Omental fat pad (tissue), 4 donors: ENCODE measurements around the gene CENPT. TPM values are rescaled to one million over a fixed set of nuclear protein-coding genes. Genes with fewer than 3 reads are reported as not detected.

Experiments used
- ATAC-seq: fragments of 150-250 bp; one replicate; pipeline ENCODE4 v1.9.1; 2016; ENCODE audit warnings: mild to moderate bottlenecking, moderate library complexity; ENCODE audit not compliant: low FRiP score
- DNase-seq: peaks from one replicate; pipeline ENCODE4 v3.0.0-alpha.2; 2019; ENCODE audit warnings: low spot score
- CTCF ChIP-seq, 3 donors: fragments of 450-650 bp; IDR thresholded peaks; one replicate each; pipeline ENCODE4 v1.5.1; 2016 to 2017; ENCODE audit warnings: antibody characterized with exemption in 3 of 3, mild to moderate bottlenecking in 3 of 3, moderate library complexity in 2 of 3
- total RNA-seq, 4 donors: library from RNA; depleted of rRNA; stranded (reverse); fragments of >200 nt; gene quantifications; one replicate each; pipeline ENCODE4 v1.1.0, GENCODE V29; 2016

Gene CENPT
- total RNA-seq, 4 donors from 2014 or later, result 22.9 to 135 (median 37.8) TPM

- DNase-seq (peak; percentile 91), ATAC-seq (peak; percentile 91)
- TF ChIP-seq CTCF (IDR thresholded peaks at IDR 0.05), result no peak
Observed at GRCh38 chr16:67833415-67834241, 13.9 kb downstream of the CENPT start.

GRCh38 chr16:67833030-67833414, 14.5 kb downstream of the CENPT start:
- TF ChIP-seq CTCF (IDR thresholded peaks at IDR 0.05), result no peak
- DNase-seq (no peak), ATAC-seq (peak; percentile 49)

GRCh38 chr16:67828651-67829050, 18.8 kb downstream of the CENPT start:
- DNase-seq (no peak), ATAC-seq (no peak)
- TF ChIP-seq CTCF (IDR thresholded peaks at IDR 0.05), result no peak

- DNase-seq (no peak), ATAC-seq (no peak)
- TF ChIP-seq CTCF (IDR thresholded peaks at IDR 0.05), result no peak
Observed at GRCh38 chr16:67825906-67826305, 21.6 kb downstream of the CENPT start.

GRCh38 chr16:67825119-67825518, 22.4 kb downstream of the CENPT start:
- ATAC-seq (no peak), DNase-seq (no peak)
- no peak for TF ChIP-seq CTCF (IDR thresholded peaks at IDR 0.05)

GRCh38 chr16:67822511-67822910, 25.0 kb downstream of the CENPT start:
- TF ChIP-seq CTCF (IDR thresholded peaks at IDR 0.05), result no peak
- DNase-seq (no peak), ATAC-seq (no peak)

- DNase-seq (no peak), ATAC-seq (no peak)
- no peak for TF ChIP-seq CTCF (IDR thresholded peaks at IDR 0.05)
Observed at GRCh38 chr16:67820608-67821259, 26.8 kb downstream of the CENPT start.
